ENCODE data around the gene CMYA5. TPM values are rescaled to one million over a fixed set of nuclear protein-coding genes. Genes with fewer than 3 reads are reported as not detected.
A peak's percentile ranks its signal among the peaks of the same experiment; 100 is the strongest.
"Not testable (repeated sequence)": the region's sequence is repeated elsewhere in the genome, so short reads cannot be mapped to it uniquely, and the experiment has no call there.

Gene CMYA5
- total RNA-seq, 2 experiments from 2014 or later = 0.21 to 0.25 TPM

GRCh38 chr5:79703381-79703645 is 13.7 kb downstream of the CMYA5 start:
- H3K4me1 Mint-ChIP-seq = peaks cover 15% of the 10 kb centered on the region
- H3K9me3 Mint-ChIP-seq (ENCODE audit: low read depth) = peaks cover 3% of the 10 kb centered on the region
- ATAC-seq = no peak
- intact Hi-C loops (cut with DNase I, micrococcal nuclease) = loop anchor here (2.0 kb wide), 2 partner anchors 153 to 379 kb away; no protein-coding TSS in a partner anchor
- no peak overlapping the region for H3K27ac Mint-ChIP-seq
- no peaks in the 10 kb centered on the region for H3K27me3 Mint-ChIP-seq
- DNase-seq = no peak
- POLR2A ChIA-PET = no interaction called here
- no peak overlapping the region for H3K4me3 Mint-ChIP-seq
- H3K36me3 Mint-ChIP-seq (ENCODE audit: low read depth) = peaks cover 2% of the 10 kb centered on the region
- CTCF ChIA-PET = interaction anchor here (0.7 to 3.2 kb wide), 7 partner anchors 20 to 745 kb away, joined by 3 to 17 read pairs (median 4); no protein-coding TSS in a partner anchor

DNA sequence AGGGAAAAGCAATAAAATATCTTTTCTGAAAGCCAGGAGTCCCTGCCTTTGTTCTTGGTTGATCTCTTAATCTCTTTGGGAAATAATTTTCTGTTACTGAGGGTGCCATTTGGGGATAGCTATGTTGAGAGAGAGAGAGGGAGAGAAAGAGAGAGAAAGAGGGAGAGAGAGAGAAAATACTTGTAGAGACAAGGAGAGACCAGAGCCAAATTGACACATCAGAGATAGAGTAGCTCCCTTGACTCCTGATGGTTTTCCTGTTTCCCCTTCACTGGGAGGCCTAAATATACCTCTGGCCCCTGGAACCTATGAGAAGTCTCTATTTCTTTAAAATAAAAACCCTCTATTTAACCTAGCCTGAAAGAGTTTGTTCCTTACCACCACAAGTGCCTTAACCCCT is 14.9 kb downstream of the CMYA5 start:
- peaks cover 2% of the 10 kb centered on the region for H3K36me3 Mint-ChIP-seq (ENCODE audit: low read depth)
- H3K27ac Mint-ChIP-seq = no peak overlapping the region
- ChIA-PET POLR2A (interaction anchor here (0.6 kb wide), 1 partner anchor 33 kb away, joined by 3 read pairs; no protein-coding TSS in a partner anchor), CTCF (interaction anchor here (0.8 to 3.2 kb wide), 5 partner anchors 12 to 223 kb away, joined by 4 to 17 read pairs (median 4); no protein-coding TSS in a partner anchor)
- no peak for DNase-seq
- H3K4me3 Mint-ChIP-seq = no peak overlapping the region
- peaks cover 3% of the 10 kb centered on the region for H3K9me3 Mint-ChIP-seq (ENCODE audit: low read depth)
- no peak for ATAC-seq
- H3K27me3 Mint-ChIP-seq = no peaks in the 10 kb centered on the region
- peaks cover 11% of the 10 kb centered on the region for H3K4me1 Mint-ChIP-seq
- intact Hi-C loops (cut with DNase I, micrococcal nuclease) = no loop called here

DNA sequence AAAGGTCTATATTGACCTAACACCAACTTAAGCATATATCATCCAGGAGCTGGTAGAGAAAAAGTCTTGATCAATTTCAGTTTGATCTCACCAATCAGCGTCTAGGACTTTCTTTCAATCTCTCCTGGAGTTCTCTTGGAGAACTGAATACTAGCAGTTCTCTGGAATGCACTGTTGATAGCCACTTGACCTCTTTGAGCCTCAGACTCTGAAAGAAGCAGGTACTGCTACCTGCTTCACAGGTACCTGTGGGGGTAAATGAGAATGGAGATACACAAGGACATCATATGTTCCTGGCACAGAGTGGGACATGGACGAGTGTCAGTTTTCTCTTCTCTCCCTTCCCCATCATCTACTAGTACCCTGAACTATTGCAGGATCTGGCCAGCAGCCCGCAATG is 16.0 kb downstream of the CMYA5 start:
- peaks cover 2% of the 10 kb centered on the region for H3K36me3 Mint-ChIP-seq (ENCODE audit: low read depth)
- H3K9me3 Mint-ChIP-seq (ENCODE audit: low read depth) = peaks cover 3% of the 10 kb centered on the region
- DNase-seq = no peak
- no peak overlapping the region for H3K4me3 Mint-ChIP-seq
- no peaks in the 10 kb centered on the region for H3K27me3 Mint-ChIP-seq
- CTCF ChIA-PET = interaction anchor here (1.0 to 2.1 kb wide), 3 partner anchors 11 to 188 kb away, joined by 4 read pairs; no protein-coding TSS in a partner anchor
- peaks cover 2% of the 10 kb centered on the region for H3K4me1 Mint-ChIP-seq
- intact Hi-C loops (cut with DNase I, micrococcal nuclease) = no loop called here
- ATAC-seq = no peak
- POLR2A ChIA-PET = no interaction called here
- H3K27ac Mint-ChIP-seq = no peak overlapping the region

- DNase-seq; H3K27me3 Mint-ChIP-seq; H3K9me3 Mint-ChIP-seq (ENCODE audit: low read depth); H3K4me1 Mint-ChIP-seq; H3K4me3 Mint-ChIP-seq; H3K36me3 Mint-ChIP-seq (ENCODE audit: low read depth); POLR2A ChIA-PET; intact Hi-C loops (cut with DNase I, micrococcal nuclease); ATAC-seq; H3K27ac Mint-ChIP-seq: not testable (repeated sequence)
- CTCF ChIA-PET = interaction anchor here (0.9 to 2.1 kb wide), 3 partner anchors 10 to 23 kb away, joined by 3 to 4 read pairs (median 4); no protein-coding TSS in a partner anchor
These were observed 16.7 kb downstream of the CMYA5 start for GRCh38 chr5:79706317-79706716.

- Mint-ChIP-seq H3K27ac (no peak overlapping the region), H3K9me3 (ENCODE audit: low read depth) (peaks cover 3% of the 10 kb centered on the region), H3K27me3 (no peaks in the 10 kb centered on the region), H3K4me3 (no peak overlapping the region), H3K4me1 (peaks cover 2% of the 10 kb centered on the region), H3K36me3 (ENCODE audit: low read depth) (peaks cover 2% of the 10 kb centered on the region)
- no peak for ATAC-seq
- no peak for DNase-seq
- CTCF ChIA-PET = interaction anchor here (1.1 kb wide), 1 partner anchor 9 kb away, joined by 4 read pairs; no protein-coding TSS in a partner anchor
- intact Hi-C loops (cut with DNase I, micrococcal nuclease) = no loop called here
- POLR2A ChIA-PET = no interaction called here
These were observed 17.9 kb downstream of the CMYA5 start for GRCh38 chr5:79707535-79707934.

- Mint-ChIP-seq H3K4me3 (no peak overlapping the region), H3K9me3 (ENCODE audit: low read depth) (no peaks in the 10 kb centered on the region), H3K27ac (no peak overlapping the region), H3K36me3 (ENCODE audit: low read depth) (no peaks in the 10 kb centered on the region), H3K27me3 (no peaks in the 10 kb centered on the region), H3K4me1 (no peaks in the 10 kb centered on the region)
- ChIA-PET CTCF (interaction anchor here (0.5 to 1.0 kb wide), 4 partner anchors 8 to 72 kb away, joined by 3 to 4 read pairs (median 3); no protein-coding TSS in a partner anchor), POLR2A (no interaction called here)
- intact Hi-C loops (cut with DNase I, micrococcal nuclease) = no loop called here
- no peak for ATAC-seq
- no peak for DNase-seq
These were observed 23.1 kb downstream of the CMYA5 start for GRCh38 chr5:79712741-79713140.

DNA sequence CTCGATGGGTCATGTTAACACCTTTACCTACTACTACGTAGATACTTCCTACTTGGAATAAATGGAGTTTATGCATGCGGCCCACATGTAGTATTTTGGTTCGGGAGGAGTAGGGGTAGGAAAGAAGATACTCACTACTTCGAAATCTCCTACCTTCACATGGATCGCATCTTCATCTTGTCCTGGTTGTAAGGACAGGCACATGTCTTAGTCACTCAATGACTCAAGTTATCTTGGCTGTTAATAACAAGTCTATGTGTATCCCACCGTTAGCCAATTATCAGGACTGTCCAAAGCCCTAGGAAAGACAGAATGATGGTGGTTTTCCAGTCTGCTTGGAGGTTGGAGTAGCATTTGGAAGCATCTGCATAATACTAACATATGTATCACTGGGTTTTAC is 24.1 kb downstream of the CMYA5 start:
- H3K27me3 Mint-ChIP-seq = no peaks in the 10 kb centered on the region
- no peak for DNase-seq
- CTCF ChIA-PET = interaction anchor here (0.6 kb wide), 1 partner anchor 71 kb away, joined by 3 read pairs; no protein-coding TSS in a partner anchor
- H3K36me3 Mint-ChIP-seq (ENCODE audit: low read depth) = no peaks in the 10 kb centered on the region
- H3K4me3 Mint-ChIP-seq = no peak overlapping the region
- ATAC-seq = no peak
- intact Hi-C loops (cut with DNase I, micrococcal nuclease) = no loop called here
- H3K9me3 Mint-ChIP-seq (ENCODE audit: low read depth) = no peaks in the 10 kb centered on the region
- POLR2A ChIA-PET = no interaction called here
- no peaks in the 10 kb centered on the region for H3K4me1 Mint-ChIP-seq
- no peak overlapping the region for H3K27ac Mint-ChIP-seq

DNA sequence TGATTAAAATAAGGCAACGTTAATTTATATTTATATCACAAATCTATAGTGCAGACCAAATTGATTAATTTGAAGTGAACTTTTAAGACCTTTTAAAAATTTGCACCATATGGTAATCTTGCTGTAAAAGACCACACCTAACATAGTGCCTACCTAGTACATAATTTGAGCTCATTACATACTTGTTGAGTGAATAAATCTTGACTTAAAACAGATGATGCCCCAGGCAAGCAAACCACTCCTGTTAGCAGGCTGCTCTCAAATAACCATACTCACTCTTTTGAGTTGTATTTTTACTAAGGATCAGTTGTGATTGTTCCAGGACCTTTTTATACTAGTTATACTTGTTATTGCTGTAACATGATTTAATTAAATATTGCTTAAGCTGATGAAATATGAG is 27.2 kb downstream of the CMYA5 start:
- peaks cover 10% of the 10 kb centered on the region for H3K36me3 Mint-ChIP-seq (ENCODE audit: low read depth)
- DNase-seq = no peak
- ChIA-PET POLR2A (no interaction called here), CTCF (interaction anchor here (0.6 to 1.1 kb wide), 4 partner anchors 10 to 798 kb away, joined by 3 to 4 read pairs (median 4); no protein-coding TSS in a partner anchor)
- H3K4me1 Mint-ChIP-seq = no peaks in the 10 kb centered on the region
- peaks cover 9% of the 10 kb centered on the region for H3K9me3 Mint-ChIP-seq (ENCODE audit: low read depth)
- H3K4me3 Mint-ChIP-seq = no peak overlapping the region
- no peaks in the 10 kb centered on the region for H3K27me3 Mint-ChIP-seq
- no peak for ATAC-seq
- intact Hi-C loops (cut with DNase I, micrococcal nuclease) = no loop called here
- H3K27ac Mint-ChIP-seq = no peak overlapping the region

GRCh38 chr5:79720096-79720495 is 30.5 kb downstream of the CMYA5 start:
- ChIA-PET POLR2A (no interaction called here), CTCF (no interaction called here)
- H3K27me3 Mint-ChIP-seq = no peaks in the 10 kb centered on the region
- no peak for ATAC-seq
- H3K4me1 Mint-ChIP-seq = no peaks in the 10 kb centered on the region
- intact Hi-C loops (cut with DNase I, micrococcal nuclease) = no loop called here
- H3K36me3 Mint-ChIP-seq (ENCODE audit: low read depth) = peaks cover 10% of the 10 kb centered on the region
- no peak overlapping the region for H3K27ac Mint-ChIP-seq
- no peak for DNase-seq
- H3K4me3 Mint-ChIP-seq = no peak overlapping the region
- peaks cover 9% of the 10 kb centered on the region for H3K9me3 Mint-ChIP-seq (ENCODE audit: low read depth)

GRCh38 chr5:79727451-79728355 is 38.1 kb downstream of the CMYA5 start:
- CTCF ChIA-PET = no interaction called here
- no peak overlapping the region for H3K27ac Mint-ChIP-seq
- no peaks in the 10 kb centered on the region for H3K36me3 Mint-ChIP-seq (ENCODE audit: low read depth)
- ATAC-seq (no peak), DNase-seq (no peak)
- intact Hi-C loops (cut with DNase I, micrococcal nuclease) = no loop called here
- no peak overlapping the region for H3K4me3 Mint-ChIP-seq
- no peaks in the 10 kb centered on the region for H3K9me3 Mint-ChIP-seq (ENCODE audit: low read depth)
- POLR2A ChIA-PET = no interaction called here
- H3K4me1 Mint-ChIP-seq = peaks cover 21% of the 10 kb centered on the region
- peaks cover 45% of the 10 kb centered on the region for H3K27me3 Mint-ChIP-seq

GRCh38 chr5:79728396-79728795 is 38.8 kb downstream of the CMYA5 start:
- DNase-seq (peak; percentile 7), ATAC-seq (no peak)
- H3K27me3 Mint-ChIP-seq = peaks cover 51% of the 10 kb centered on the region
- no peaks in the 10 kb centered on the region for H3K36me3 Mint-ChIP-seq (ENCODE audit: low read depth)
- H3K27ac Mint-ChIP-seq = no peak overlapping the region
- ChIA-PET CTCF (no interaction called here), POLR2A (no interaction called here)
- no peaks in the 10 kb centered on the region for H3K9me3 Mint-ChIP-seq (ENCODE audit: low read depth)
- H3K4me3 Mint-ChIP-seq = no peak overlapping the region
- intact Hi-C loops (cut with DNase I, micrococcal nuclease) = no loop called here
- H3K4me1 Mint-ChIP-seq = peaks cover 28% of the 10 kb centered on the region

DNA sequence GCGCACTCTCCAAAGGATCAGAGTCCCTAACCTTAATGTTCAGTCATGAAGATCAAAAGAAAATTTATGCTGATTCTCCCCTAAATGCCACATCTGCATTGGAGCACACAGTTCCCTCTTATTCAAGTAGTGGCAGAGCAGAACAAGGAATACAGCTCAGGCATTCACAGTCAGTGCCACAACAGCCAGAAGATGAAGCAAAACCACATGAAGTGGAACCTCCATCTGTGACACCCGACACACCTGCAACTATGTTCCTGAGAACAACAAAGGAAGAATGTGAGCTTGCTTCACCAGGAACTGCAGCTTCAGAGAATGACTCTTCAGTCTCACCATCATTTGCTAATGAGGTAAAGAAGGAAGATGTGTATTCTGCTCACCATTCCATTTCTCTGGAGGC is 40.0 kb downstream of the CMYA5 start:
- DNase-seq (no peak), ATAC-seq (no peak)
- H3K27ac Mint-ChIP-seq = no peak overlapping the region
- peaks cover 33% of the 10 kb centered on the region for H3K4me1 Mint-ChIP-seq
- H3K4me3 Mint-ChIP-seq = no peak overlapping the region
- H3K9me3 Mint-ChIP-seq (ENCODE audit: low read depth) = no peaks in the 10 kb centered on the region
- ChIA-PET CTCF (interaction anchor here (1.6 kb wide), 1 partner anchor 26 kb away, joined by 4 read pairs; no protein-coding TSS in a partner anchor), POLR2A (no interaction called here)
- no peaks in the 10 kb centered on the region for H3K36me3 Mint-ChIP-seq (ENCODE audit: low read depth)
- intact Hi-C loops (cut with DNase I, micrococcal nuclease) = no loop called here
- H3K27me3 Mint-ChIP-seq = peaks cover 56% of the 10 kb centered on the region
